ENCODE results near the gene ZNF587.
"Not testable (repeated sequence)": the region's sequence is repeated elsewhere in the genome, so short reads cannot be mapped to it uniquely, and the experiment has no call there.

DNA sequence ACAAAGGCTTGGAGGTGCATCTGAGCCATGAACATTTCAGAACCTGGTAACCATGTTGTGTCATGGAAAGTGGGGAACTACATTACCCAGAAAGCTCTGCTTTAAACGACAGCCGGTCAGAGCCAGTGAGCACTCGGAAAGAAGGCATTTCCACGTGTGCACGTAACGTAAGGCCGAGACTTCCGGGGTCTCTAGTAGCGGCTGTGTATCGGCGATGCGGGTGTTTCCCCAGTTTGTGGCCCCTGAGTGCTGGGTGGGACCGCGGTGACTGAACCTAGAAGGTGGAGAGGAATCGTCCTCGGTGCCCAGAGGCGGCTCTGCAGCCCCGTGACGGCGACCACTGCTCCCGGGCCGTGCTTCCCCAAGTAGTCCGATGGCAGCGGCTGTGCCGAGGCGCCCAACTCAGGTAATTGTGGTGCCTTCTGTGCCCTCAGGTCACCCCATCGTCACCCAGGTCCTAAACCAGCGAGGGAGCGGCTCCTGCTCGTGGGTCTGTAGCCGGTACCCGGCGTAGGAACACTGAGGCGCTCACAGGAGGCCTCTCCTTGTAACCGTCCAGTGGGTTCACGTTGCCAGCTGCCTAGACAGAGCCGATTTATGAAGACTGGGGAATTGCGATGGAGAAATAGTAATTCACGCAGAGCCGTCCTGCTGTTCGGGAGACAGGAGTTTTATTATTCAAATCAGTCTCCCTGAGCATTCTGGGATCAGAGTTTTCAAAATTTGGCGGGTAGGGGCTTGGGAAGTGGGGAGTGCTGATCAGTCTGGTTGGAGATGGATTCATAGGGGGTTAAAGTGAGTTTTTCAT is at the start of gene ZNF587:
- TF ChIP-seq, protein P1, sequence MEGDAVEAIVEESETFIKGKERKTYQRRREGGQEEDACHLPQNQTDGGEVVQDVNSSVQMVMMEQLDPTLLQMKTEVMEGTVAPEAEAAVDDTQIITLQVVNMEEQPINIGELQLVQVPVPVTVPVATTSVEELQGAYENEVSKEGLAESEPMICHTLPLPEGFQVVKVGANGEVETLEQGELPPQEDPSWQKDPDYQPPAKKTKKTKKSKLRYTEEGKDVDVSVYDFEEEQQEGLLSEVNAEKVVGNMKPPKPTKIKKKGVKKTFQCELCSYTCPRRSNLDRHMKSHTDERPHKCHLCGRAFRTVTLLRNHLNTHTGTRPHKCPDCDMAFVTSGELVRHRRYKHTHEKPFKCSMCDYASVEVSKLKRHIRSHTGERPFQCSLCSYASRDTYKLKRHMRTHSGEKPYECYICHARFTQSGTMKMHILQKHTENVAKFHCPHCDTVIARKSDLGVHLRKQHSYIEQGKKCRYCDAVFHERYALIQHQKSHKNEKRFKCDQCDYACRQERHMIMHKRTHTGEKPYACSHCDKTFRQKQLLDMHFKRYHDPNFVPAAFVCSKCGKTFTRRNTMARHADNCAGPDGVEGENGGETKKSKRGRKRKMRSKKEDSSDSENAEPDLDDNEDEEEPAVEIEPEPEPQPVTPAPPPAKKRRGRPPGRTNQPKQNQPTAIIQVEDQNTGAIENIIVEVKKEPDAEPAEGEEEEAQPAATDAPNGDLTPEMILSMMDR (IDR thresholded peaks at IDR 0.05; ENCODE audit: poor library complexity): not testable (repeated sequence)
- TF ChIP-seq EZH2 (IDR thresholded peaks at IDR 0.05; ENCODE audit: borderline replicate concordance); EZH2phosphoT487 (IDR thresholded peaks at IDR 0.05; ENCODE audit: low read depth, severe bottlenecking, unreplicated experiment): not testable (repeated sequence)
